Skeletal muscle cell (primary cell): Measurements from ENCODE around the gene KCNQ5.
A peak's percentile ranks its signal among the peaks of the same experiment; 100 is the strongest.
"Not testable (repeated sequence)": the region's sequence is repeated elsewhere in the genome, so short reads cannot be mapped to it uniquely, and the experiment has no call there.

Experiments
- DNase-seq: peaks from one replicate; pipeline ENCODE4 v3.0.0-alpha.2; 2010; ENCODE audit warnings: low read depth
- H3K4me3 ChIP-seq: 2 replicates; pipeline ENCODE4 v1.5.1; 2011; ENCODE audit warnings: low read depth, mild to moderate bottlenecking, control low read depth, low read length, moderate library complexity

KCNQ5 gene

DNA sequence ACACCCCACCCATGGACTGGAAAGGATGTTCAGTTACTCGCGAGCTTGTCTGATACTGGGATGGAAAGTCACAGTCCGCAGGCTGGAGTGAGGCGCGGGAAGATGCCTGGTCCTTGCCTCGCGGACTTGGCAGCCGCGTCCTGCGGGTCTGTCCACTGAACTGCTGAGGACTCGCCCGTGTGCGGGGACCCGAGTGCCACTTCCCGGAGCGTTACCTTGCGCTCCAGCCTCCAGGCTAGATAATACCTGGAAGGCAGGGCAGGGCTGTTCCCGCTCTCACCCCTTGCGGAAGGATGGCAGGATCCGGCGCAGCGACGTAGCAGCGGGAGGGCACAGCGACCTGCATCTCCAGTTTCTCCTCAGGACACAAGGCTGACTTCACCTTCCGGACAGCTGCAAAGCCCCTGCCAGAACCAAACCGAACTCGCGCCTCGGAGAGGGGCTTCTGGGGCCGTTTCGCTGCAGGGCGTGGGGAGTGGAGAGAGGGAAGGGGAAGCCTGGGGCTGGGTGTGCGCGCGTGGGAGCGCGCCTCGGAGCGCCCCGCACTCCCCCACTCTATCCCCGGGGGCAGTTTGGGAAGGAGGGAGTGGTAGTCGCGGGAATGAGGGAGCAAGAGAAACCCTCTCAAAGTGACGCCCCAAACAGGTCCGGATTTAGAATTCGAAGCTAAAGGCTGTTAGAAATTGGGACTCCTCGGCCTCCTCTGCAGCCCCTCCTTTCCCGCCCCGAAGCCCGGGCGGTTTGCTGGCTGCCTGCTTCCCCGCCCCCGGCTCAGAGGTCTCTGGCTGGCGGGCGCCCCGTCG lies at the start of gene KCNQ5:
Gene KCNQ5 (plus strand): TSS at position 774 of the 803 bp plus-strand sequence.
- no peak for DNase-seq
- peak within 1 kb of the TSS; percentile 65 for H3K4me3 ChIP-seq

DNA sequence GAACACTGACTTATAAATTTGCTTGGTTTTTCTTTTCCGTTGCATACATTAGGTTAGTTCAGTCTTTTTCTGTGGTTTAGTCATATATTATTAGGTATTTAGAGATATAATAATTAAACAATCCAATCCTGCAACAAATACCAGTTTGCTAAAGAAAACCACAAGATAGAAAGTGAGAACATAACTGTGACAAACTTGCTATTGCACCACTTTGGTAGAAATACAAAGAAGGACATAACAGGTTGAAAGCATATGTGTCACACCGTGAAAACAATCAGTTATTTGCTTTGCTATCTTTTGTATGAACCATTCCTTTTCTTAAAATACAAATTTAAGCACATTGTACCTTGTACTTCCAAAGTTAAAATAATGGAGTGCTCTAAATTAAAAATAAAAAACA lies 42.0 kb upstream of the KCNQ5 start:
- H3K4me3 ChIP-seq = no peak overlapping the region
- no peak for DNase-seq

DNA sequence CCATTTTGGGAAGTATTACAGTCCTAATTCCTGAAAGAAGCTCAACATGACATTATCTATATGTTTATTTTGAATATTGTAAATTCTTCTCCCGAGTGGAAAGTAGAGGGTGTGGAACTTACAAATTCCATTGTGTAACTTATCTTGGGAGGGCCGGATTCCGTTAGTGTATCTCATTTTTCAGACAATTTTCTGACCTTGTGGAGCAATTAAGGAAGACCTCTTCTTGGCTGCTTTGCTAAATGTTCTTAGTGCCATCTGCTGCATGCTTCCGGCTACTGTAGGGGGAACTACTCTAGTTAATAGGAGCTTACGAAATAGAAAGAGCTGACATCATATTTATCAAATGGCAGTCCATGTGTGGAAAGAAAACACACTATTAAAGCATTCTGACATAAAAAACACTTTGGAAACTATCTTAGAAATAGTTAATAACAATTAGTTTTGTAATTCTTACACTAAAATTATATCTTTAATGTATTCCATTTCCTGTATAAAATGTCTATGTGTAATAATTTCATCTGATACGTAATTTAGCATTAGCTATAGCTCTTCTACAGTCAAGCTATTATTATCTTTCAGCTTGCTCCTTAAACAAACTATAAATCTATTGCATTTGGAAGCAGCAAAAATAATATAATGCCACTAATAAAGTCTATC lies 41.5 kb upstream of the KCNQ5 start:
- no peak overlapping the region for H3K4me3 ChIP-seq
- DNase-seq = peak; percentile 66

DNA sequence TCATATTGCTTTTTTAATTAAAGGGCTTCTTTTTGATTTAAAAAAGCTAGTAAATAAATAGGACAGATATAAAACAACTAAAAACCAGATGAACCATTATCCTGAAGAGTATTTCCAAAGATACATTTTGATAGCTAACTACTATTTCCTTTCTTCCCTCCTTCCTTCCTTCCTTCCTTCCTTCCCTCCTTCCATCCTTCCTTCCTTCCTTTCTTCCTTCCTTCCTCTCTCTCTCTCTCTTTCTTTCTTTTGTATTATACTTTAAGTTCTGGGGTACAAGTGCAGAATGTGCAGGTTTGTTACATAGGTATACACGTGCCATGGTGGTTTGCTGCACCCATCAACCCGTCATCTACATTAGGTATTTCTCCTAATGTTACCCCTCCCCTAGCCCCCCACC lies 40.9 kb upstream of the KCNQ5 start:
- not testable (repeated sequence) for H3K4me3 ChIP-seq, DNase-seq

DNA sequence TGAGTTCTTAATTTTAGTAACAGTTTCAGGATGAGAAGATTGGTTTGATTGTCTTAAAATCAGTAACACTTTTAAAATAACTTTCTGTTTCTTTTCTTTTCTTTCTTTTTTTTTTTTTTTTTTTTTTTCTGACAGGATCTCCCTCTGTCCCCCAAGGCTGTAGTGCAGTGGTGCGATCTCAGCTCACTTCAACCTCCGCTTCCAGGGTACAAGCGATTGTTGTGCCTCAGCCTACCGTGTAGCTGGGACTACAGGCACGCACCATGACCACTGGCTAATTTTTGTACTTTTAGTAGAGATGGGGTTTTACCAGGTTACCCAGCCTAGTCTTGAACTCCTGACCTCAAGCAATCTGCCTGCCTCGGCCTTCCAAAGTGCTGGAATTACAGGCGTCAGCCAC lies 33.7 kb upstream of the KCNQ5 start:
- H3K4me3 ChIP-seq = no peak overlapping the region
- no peak for DNase-seq

DNA sequence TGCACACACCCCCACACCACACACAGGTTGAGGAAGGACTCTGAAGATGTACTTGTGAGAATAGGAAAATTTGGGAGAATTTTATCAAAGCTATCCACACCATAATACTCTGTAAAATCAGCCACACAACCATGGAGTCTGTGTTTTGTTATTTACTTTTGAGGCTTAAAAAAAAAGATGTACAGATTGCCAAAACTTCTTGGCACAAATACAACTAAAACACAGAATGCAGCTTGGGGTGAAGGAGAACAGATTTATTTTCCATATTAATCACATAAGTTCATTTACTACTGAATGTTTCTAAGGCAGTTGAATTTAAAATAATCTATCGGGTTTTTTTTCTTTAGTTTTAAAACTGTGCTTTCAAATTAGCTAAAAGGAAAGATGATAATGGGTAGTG lies 32.8 kb upstream of the KCNQ5 start:
- DNase-seq = no peak
- no peak overlapping the region for H3K4me3 ChIP-seq

DNA sequence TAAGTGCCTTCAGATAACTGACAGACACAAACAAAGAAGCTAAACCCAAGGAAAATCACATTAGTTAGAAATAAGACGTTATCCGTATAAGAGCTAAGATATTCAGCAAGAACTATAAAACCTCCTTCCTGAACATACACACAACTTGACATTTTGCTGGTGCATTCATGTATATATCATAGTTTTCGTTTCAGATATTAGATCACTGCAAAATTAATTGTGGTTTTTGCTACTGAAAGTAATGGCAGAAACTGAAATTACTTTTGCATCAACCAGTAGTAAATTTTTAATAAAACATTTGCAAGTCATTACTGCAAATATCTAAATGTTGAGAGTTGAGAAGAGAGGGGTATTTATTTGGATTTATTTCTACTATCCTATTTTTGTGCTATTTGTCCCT lies 26.1 kb upstream of the KCNQ5 start:
- no peak for DNase-seq
- H3K4me3 ChIP-seq = no peak overlapping the region

DNA sequence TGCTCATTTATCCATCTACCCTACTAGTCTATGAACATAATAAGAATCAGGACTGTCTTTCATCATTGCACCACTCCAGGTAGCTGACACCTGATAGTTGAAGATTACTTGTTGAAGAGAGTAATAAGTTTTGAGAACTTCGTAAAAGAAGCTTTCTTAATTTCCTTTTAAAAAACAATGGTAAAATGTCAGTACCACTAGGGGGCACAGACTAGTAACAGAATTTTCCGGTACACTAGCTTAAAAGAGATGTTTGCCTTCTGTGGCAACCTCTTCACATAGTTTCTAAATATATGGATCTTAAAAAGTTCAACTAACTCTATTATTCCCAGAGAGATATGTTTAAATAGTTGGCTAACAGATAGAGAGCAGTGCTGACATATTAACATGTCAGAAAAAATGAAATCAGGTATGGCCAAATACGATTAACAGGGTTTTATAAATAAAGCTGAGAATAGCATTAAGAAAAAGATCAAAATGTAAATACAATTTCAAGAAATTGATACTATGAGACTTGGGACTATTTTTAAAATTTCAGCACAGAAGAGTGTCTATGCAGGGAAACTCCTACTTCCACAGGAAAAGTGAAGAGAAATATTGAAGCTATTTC lies 5.4 kb upstream of the KCNQ5 start:
- H3K4me3 ChIP-seq = no peak overlapping the region
- no peak for DNase-seq

DNA sequence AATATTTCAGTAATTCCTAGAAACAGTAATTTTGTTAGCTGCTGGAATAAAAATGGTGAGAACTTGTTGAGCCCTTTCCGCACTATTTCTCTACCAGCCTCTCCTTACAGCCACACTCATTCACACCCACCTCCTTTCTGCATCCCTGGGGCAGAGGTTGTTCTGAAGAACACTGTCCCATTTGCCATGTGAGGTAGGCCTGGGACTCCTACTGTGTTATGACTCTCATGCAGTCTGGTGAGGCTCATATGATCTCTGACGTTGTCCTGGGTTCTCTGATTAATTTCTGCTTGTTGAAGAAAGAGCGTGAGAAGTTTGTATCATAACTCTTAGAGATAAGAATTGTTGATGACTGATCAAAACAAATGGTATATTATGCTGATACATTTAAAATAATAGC lies 4.1 kb upstream of the KCNQ5 start:
- H3K4me3 ChIP-seq = no peak overlapping the region
- DNase-seq = no peak

DNA sequence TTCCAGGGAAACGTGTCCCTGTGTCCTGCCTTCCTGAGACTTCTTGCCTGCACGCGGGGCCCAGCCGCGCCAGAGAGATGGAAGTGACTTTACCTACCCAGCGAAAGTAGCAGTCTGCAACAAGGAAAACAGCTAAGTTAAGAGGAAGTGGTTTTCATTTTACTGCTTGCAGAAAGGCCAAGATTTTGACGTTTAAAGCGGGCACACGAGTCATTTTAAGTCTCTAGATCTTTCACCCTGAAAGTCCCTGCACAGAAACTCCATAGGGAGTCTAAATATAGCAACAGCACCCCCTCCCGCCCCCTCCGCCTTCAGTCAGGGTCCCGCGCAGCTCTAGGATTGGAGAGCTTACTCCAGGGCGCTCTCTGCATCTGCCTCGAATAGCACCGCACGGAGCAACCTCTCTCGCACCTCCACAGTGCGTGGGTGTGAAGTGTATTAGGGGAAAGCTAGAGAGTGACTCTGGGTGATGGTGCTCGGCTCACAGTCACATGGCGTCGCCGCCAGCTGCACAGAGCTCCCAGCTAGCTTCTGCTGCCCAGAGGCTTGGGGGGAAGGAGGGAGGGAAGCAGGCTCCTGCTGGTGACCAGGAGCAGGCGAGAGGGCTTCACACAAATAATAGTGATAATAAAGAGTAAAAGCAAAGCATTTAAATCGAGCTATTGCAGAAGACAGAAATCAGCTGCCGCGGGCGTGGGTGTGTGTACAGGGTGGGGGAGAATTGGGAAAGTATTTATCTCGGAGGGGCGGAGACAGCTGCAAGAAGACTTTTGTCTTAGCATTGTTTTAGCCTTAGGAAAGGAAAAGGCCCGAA lies 1.8 kb upstream of the KCNQ5 start:
- H3K4me3 ChIP-seq = peak overlapping the region; percentile 65
- DNase-seq = no peak

DNA sequence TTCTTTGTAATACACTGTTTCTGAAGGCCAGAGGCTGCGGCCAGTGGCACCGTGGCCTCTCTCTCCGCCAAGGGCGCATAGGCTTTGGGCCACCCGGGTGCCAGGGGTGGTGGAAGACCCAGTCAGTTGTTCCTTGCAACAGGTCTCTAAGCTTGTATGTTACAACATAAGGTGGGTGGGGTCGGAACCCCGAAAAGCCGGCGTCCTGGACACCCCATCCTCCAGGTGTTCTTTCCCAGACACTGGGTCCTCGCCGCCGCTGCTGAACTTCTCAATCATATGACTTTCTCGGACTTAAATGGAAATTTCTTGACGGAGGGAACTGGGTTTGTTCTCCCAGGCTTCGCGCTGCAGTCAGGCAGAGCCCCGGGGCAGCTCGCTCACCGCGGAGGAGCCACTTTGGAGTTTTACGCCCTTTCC lies 983 bp upstream of the KCNQ5 start:
- no peak for DNase-seq
- peak overlapping the region; percentile 65 for H3K4me3 ChIP-seq

DNA sequence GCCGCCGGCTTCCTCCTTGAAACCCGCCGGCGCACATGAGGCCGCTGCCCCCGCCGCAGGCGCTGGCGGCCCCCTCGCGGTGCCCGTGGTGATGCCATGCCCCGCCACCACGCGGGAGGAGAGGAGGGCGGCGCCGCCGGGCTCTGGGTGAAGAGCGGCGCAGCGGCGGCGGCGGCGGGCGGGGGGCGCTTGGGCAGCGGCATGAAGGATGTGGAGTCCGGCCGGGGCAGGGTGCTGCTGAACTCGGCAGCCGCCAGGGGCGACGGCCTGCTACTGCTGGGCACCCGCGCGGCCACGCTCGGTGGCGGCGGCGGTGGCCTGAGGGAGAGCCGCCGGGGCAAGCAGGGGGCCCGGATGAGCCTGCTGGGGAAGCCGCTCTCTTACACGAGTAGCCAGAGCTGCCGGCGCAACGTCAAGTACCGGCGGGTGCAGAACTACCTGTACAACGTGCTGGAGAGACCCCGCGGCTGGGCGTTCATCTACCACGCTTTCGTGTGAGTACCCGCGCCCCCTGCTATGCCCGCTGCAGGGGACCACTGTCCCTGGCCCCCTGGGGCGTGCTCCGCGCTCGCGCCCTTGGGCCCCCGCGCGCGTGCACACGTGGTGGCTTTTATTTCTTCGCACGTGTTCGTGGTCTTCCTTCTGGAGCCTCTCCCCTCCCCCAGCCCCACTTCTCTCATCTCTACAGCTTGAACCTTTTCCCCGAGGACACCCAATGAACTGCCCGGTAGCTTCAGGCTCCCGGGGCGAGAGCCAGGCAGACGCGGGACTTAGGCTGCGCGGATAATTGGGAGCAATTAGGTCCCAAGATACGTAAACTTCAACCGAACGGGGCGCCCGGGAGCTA lies 453 bp downstream of the KCNQ5 start:
- DNase-seq = no peak
- H3K4me3 ChIP-seq = peak overlapping the region; percentile 65

DNA sequence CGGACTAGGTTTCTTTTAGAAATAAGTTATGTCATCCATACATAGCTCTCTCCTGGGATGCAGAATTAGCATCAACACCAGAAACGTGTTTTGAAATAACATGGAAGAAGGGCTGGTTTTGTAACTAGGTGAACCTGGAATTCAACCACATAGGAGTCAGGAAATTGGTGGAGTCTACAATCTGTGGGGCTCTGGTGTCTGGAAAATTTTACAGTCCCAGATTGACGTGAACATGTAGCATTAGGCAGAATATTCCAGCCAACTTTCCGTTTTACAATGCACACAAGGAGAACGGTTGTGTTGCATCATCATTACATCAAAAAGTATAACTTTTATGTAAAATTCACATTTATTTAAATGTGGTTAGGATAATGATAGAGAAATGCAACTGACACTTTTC lies 1.9 kb downstream of the KCNQ5 start:
- H3K4me3 ChIP-seq = no peak overlapping the region
- DNase-seq = no peak

DNA sequence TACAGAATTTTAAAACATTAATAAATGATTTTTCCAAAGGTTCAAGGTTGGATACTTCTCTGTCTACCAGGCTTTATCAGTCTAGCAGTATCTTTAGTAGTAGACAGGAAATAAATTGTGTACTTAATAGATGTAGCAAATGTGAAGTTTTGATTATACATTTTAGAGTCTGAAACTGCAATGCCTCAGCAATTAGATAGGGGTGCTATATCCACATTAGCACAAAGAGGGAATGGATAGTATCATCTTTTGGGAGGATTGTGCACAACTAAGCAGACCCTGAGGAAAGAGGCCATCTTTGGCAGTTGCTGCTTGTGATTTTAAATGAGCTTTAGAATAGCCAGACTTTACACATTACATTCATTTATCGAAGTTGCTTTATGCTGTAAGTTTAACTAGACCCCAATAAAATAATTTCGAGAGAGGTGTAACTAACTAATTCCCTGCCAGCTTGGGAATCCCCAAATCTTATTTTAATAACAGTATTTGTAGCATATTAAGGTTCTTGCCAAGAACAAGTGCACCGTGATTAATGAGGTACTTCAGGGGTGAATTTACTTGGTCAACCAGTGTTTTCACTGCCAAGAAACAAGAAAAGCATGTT lies 2.8 kb downstream of the KCNQ5 start:
- DNase-seq = no peak
- no peak overlapping the region for H3K4me3 ChIP-seq

DNA sequence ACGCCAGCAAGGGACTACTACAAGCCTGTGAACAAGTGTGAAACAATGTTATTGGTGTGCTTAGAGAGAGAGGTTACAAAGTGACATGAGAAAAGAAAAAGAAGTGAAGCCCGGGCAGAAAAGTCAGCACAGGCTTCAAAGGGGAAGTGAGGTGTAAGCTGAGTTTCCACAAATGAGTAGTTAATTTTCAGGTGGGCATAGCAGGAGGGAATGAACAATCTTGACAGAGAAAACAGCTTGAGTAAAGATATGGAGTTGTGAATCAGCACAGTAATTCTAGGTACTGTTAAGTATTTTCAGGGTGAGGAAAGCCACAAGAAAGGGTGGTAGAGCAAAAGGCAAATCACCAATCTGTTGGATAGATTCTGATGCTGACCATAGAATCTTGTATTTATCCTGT lies 4.3 kb downstream of the KCNQ5 start:
- no peak overlapping the region for H3K4me3 ChIP-seq
- no peak for DNase-seq

DNA sequence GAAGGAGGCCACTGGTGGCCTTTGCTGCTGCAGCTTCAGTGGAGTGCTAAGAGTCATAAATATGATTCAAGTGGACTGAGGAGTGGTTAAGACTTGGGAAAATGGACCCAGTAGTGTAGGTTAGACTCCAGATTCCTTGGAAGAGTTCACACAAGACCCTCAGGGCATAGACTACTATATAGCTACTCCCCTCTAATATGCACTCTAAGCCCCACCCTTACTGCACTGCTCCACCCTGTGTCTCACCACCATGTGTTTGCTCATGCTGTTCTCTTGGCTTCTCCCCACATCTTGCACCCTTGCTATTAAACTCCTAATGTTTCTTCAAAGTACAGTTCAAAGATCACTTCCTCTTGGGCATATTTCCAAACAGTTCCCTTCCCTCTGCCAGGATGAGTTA lies 5.7 kb downstream of the KCNQ5 start:
- no peak overlapping the region for H3K4me3 ChIP-seq
- DNase-seq = no peak

DNA sequence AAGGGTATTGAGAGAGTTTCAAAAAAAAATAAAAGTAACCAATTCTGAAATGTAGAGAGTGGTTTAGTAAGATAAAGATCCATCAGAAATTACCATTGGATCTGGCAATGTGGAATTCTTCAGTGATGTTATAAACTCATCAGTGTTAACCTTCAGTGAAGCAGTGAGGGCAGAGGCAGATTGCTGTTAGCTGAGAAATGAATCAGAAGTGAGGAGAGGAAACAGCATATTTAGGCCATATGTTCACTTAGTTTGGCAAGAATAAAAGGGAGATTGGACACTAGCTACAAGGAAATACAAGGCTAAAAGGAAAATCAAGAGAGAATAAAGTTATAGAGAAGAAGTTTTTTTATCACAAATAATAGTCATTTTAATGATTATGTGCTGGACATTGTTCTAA lies 9.6 kb downstream of the KCNQ5 start:
- DNase-seq = no peak
- no peak overlapping the region for H3K4me3 ChIP-seq

DNA sequence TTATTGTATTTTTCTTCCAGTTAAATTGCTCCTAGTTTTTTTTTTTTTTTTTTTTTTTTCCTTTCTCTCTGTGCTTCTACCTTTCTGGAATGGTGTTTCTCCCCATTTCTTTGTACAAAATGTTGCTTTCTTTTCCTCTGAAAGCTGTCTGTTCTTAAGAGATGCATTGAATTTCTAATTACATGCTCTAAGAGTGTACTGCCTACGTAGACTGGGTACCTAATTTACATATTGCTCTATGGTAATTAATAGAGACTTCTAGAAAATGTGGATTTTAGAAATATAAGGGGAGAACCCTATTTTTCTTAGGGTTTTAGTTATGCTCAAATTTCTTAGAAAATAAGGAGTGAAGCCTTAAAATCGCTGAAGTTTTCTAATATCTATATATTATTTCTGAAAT lies 13.8 kb downstream of the KCNQ5 start:
- no peak for DNase-seq
- no peak overlapping the region for H3K4me3 ChIP-seq

DNA sequence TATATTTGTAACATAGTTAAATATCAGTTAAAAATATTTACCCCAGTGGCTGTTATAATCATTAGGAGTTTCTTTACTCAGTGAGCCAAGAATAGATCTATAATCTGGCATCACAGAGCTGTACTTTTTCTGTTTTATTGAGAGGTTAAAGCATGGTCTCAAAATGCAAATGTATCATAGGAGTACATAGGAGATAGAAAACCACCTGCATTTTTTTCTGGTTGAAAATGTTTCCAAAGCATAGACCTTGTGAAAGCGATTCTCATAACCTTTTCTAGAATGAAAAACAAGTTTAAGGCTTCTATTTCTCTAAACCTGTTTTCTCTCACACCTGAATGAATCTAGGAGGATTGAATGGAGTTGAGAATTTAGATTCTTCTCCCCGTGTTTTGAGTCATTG lies 14.4 kb downstream of the KCNQ5 start:
- no peak for DNase-seq
- H3K4me3 ChIP-seq = no peak overlapping the region
